Limb (tissue), 2 donors: Measurements from ENCODE around the gene ATOH8.

Source experiments
- DNase-seq, 2 donors: peaks; one replicate each; pipeline ENCODE4 v3.0.0-alpha.2; 2016; ENCODE audit errors: extremely low spot score in 2 of 2

Gene ATOH8

GRCh38 chr2:85800586-85800985 lies 46.8 kb downstream of the ATOH8 start:
- no peak for DNase-seq

GRCh38 chr2:85801871-85802270 lies 48.1 kb downstream of the ATOH8 start:
- DNase-seq: no peak

GRCh38 chr2:85802354-85803103 lies 48.7 kb downstream of the ATOH8 start:
- no peak for DNase-seq

- DNase-seq: no peak
Measured at GRCh38 chr2:85803704-85804425, 50.1 kb downstream of the ATOH8 start.

- DNase-seq: no peak
Measured at GRCh38 chr2:85804583-85804982, 50.8 kb downstream of the ATOH8 start.

GRCh38 chr2:85806358-85807118 lies 52.7 kb downstream of the ATOH8 start:
- no peak for DNase-seq

GRCh38 chr2:85807756-85808155 lies 54.0 kb downstream of the ATOH8 start:
- no peak for DNase-seq

- DNase-seq: no peak
Measured at GRCh38 chr2:85810371-85811179, 56.8 kb downstream of the ATOH8 start.

- peak; percentile 67 to 71 for DNase-seq
Measured at GRCh38 chr2:85811180-85812093, 57.6 kb downstream of the ATOH8 start.

GRCh38 chr2:85812094-85812735 lies 58.4 kb downstream of the ATOH8 start:
- no peak for DNase-seq

GRCh38 chr2:85813211-85813981 lies 59.6 kb downstream of the ATOH8 start:
- DNase-seq: no peak

GRCh38 chr2:85813982-85814801 lies 60.4 kb downstream of the ATOH8 start:
- peak; percentile 84 to 95 for DNase-seq

- DNase-seq: no peak
Measured at GRCh38 chr2:85814802-85815550, 61.2 kb downstream of the ATOH8 start.

GRCh38 chr2:85819811-85820510 lies 66.2 kb downstream of the ATOH8 start:
- DNase-seq: no peak

- DNase-seq: no peak
Measured at GRCh38 chr2:85822766-85823165, 69.0 kb downstream of the ATOH8 start.

GRCh38 chr2:85823951-85824350 lies 70.2 kb downstream of the ATOH8 start:
- no peak for DNase-seq
